Nucleus accumbens (tissue), 56 donors: ENCODE data around the gene TLE6.

Experiments used
- DNase-seq, 56 donors: peaks; one replicate each; lab custom pipeline; 2025; lab: John Stamatoyannopoulos, UW

TLE6 gene

DNA sequence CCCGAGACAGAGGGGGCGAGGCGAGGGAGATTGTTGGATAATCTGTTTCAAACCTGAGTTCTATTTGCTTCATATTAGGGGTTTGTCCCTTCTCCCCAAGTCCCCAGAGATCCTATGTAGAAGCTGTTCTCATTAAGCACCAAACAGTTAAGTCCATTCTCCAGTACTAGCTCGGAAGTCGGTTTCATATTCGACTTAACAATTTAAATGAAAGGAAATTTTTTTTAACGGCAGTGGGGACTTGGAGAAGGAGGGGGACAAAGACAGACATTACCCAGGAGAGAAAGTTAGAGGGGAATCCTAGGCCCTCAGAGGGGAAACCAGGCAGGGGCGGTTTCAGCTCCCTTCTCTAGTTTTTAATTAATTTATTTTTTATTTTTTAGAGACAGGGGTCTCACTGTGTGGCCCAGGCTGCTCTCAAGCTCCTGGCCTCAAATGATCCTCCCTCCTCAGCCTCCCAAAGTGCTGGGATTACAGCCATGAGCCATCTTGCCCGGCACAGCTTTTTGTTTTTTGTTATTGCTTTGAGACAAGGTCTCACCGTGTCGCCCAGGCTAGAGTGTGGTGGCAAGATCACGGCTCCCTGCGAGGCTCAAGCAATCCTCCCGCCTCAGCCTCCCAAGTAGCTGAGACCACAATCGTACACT, 65.4 kb downstream of the TLE6 start:
- DNase-seq = no peak
